Sigmoid colon (tissue), 4 donors: Measurements from ENCODE around the gene CFLAR.

ENCODE experiments used
- EP300 ChIP-seq, 4 donors: sonication (generic); formaldehyde crosslinking; IDR thresholded peaks; one replicate each; pipeline ENCODE4 v1.6.1; 2017; ENCODE audit warnings: antibody characterized with exemption in 4 of 4
- POLR2A ChIP-seq, 2 donors: fragments of 450-650 bp; IDR thresholded peaks; one replicate each; pipeline ENCODE4 v1.6.1; 2016; ENCODE audit warnings: antibody characterized with exemption in 2 of 2, mild to moderate bottlenecking in 2 of 2, moderate library complexity in 2 of 2
- POLR2AphosphoS5 ChIP-seq, 4 donors: sonication (generic); formaldehyde crosslinking; IDR thresholded peaks; one replicate each; pipeline ENCODE4 v1.6.1; 2017; ENCODE audit warnings: antibody characterized with exemption in 4 of 4
- TF ChIP-seq, protein P1 (sequence below), 4 experiments: fragments of 450-650 bp in 3 of 4; fragments of 200-600 bp in 1 of 4; IDR thresholded peaks; one replicate each; pipeline ENCODE4 v1.5.1; 2016 to 2019; ENCODE audit warnings: antibody characterized with exemption in 4 of 4, mild to moderate bottlenecking in 3 of 4, moderate library complexity in 2 of 4

DNA sequence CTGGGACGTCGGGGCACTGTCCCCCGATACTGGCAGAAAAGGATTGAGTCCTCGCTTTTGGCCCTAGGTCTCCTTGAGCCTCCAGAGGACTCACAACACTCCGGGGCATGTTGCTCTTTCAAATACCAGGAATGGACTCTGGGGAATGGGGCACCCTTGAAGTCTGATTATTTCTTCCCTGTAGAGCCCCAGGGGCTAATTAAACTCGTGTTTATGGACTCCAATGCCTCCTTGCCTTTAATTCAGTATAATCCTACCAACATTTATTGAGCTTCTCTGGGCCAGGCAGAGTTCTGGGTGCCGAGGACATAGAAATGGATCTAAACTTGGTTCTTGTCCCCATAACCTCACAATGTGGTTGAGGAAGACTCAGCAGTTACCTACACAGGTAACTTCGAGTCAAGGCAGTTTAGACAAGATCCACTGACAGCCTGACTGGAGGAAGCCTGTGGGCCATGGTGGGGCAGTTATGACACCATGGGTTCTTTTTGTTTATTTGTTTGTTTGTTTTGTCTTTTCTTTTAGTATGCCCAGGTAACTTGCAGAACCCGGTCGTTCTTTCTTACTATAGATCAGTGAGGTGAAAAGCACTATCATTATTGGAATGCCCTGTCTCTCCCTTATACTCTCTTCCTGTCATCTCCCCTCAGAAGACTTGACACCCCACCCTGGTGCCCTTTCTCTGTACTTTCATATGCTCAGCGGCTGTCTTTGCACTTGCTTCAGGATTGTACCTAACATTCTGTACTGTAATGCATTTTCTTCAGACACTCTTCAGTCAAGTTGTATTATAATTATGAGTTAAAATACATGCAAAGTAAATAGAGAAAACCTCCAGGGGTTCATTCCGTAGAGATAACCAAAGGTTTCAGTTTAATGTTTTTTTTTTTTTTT lies 3.2 kb downstream of the CFLAR start:
- TF ChIP-seq, protein P1, sequence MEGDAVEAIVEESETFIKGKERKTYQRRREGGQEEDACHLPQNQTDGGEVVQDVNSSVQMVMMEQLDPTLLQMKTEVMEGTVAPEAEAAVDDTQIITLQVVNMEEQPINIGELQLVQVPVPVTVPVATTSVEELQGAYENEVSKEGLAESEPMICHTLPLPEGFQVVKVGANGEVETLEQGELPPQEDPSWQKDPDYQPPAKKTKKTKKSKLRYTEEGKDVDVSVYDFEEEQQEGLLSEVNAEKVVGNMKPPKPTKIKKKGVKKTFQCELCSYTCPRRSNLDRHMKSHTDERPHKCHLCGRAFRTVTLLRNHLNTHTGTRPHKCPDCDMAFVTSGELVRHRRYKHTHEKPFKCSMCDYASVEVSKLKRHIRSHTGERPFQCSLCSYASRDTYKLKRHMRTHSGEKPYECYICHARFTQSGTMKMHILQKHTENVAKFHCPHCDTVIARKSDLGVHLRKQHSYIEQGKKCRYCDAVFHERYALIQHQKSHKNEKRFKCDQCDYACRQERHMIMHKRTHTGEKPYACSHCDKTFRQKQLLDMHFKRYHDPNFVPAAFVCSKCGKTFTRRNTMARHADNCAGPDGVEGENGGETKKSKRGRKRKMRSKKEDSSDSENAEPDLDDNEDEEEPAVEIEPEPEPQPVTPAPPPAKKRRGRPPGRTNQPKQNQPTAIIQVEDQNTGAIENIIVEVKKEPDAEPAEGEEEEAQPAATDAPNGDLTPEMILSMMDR (IDR thresholded peaks at IDR 0.05): no peak
- no peak for TF ChIP-seq POLR2A (IDR thresholded peaks at IDR 0.05)
- TF ChIP-seq POLR2AphosphoS5 (IDR thresholded peaks at IDR 0.05): no peak
- no peak for TF ChIP-seq EP300 (IDR thresholded peaks at IDR 0.05)
